ENCODE measurements around the gene ATG2B.
"Not testable (repeated sequence)": the region's sequence is repeated elsewhere in the genome, so short reads cannot be mapped to it uniquely, and the experiment has no call there.

ATG2B gene

GRCh38 chr14:96370528-96370927 is 7.4 kb upstream of the ATG2B start:
- no peak for DNase-seq

GRCh38 chr14:96368534-96368933 is 5.4 kb upstream of the ATG2B start:
- no peak for DNase-seq

- DNase-seq: no peak
These were observed 1.8 kb upstream of the ATG2B start for GRCh38 chr14:96364962-96365361.

- DNase-seq: peak; percentile 32
These were observed 703 bp upstream of the ATG2B start for GRCh38 chr14:96363751-96364336.

GRCh38 chr14:96362071-96362964 is 823 bp downstream of the ATG2B start:
- peak; percentile 5 for DNase-seq

GRCh38 chr14:96359959-96360358 is 3.2 kb downstream of the ATG2B start:
- DNase-seq: no peak

GRCh38 chr14:96357216-96357615 is 5.9 kb downstream of the ATG2B start:
- no peak for DNase-seq

- DNase-seq: no peak
These were observed 8.9 kb downstream of the ATG2B start for GRCh38 chr14:96354246-96354645.

- DNase-seq: no peak
These were observed 10.4 kb downstream of the ATG2B start for GRCh38 chr14:96352708-96353107.

- DNase-seq: no peak
These were observed 11.2 kb downstream of the ATG2B start for GRCh38 chr14:96351986-96352385.

GRCh38 chr14:96349286-96350075 is 13.7 kb downstream of the ATG2B start:
- no peak for DNase-seq

GRCh38 chr14:96347957-96348356 is 15.2 kb downstream of the ATG2B start:
- DNase-seq: not testable (repeated sequence)

- no peak for DNase-seq
These were observed 17.5 kb downstream of the ATG2B start for GRCh38 chr14:96345669-96346068.

GRCh38 chr14:96341323-96341722 is 21.8 kb downstream of the ATG2B start:
- DNase-seq: no peak

- no peak for DNase-seq
These were observed 24.6 kb downstream of the ATG2B start for GRCh38 chr14:96338551-96338950.

GRCh38 chr14:96324219-96324618 is 38.9 kb downstream of the ATG2B start:
- no peak for DNase-seq

- no peak for DNase-seq
These were observed 42.5 kb downstream of the ATG2B start for GRCh38 chr14:96320605-96321004.

GRCh38 chr14:96318836-96319235 is 44.3 kb downstream of the ATG2B start:
- no peak for DNase-seq

- DNase-seq: no peak
These were observed 47.1 kb downstream of the ATG2B start for GRCh38 chr14:96316087-96316486.

- no peak for DNase-seq
These were observed 52.2 kb downstream of the ATG2B start for GRCh38 chr14:96310906-96311305.

- peak; percentile 12 for DNase-seq
These were observed 53.2 kb downstream of the ATG2B start for GRCh38 chr14:96309896-96310330.

GRCh38 chr14:96309133-96309895 is 53.8 kb downstream of the ATG2B start:
- DNase-seq: no peak

- no peak for DNase-seq
These were observed 55.7 kb downstream of the ATG2B start for GRCh38 chr14:96307434-96307833.

Data from fibroblast of skin of right biceps (primary cell).